EH (cell line): ENCODE results near the gene ANXA11.

Experiments
- DNase-seq: peaks from one replicate; pipeline ENCODE4 v3.0.0-alpha.2; 2015; ENCODE audit warnings: low read depth

The ANXA11 gene

DNA sequence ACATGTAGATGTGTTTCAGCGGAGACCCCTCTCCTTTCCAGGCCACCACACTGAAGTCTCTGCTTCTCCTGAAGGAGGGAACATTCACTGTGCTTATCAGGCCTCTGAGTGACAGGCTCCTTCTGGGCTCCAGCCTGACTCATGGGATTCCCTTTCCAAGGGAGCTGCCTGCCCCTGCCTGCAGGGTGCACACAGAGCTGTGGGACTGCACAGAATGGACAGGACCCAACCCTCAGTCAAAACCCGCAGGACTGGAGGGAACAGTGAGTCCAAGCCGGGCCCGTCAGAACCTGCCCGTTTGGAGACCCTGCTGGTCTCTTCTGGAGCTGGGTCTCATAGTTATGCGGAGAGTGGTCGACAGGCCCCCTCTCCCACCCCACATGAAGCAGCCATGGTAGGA is 40.2 kb downstream of the ANXA11 start:
- DNase-seq: peak; percentile 71

DNA sequence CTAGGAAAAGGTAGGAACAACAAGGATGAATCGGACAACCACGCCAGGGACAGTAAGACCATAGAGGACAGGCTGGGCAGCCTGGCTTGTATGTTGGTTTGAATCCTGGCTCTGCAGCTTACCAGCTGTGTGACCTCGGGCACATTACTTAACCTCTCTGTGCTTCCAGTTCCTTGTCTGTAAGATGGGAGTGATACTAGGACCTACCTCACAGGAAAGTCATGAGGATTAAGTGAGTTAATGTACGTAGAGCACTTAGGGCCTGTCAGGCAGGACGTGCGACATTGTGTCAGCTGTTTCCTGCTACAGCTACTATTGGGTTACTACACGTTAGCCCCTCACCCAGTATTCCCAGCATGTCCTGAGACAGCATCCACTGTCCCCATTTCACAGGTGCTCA is 40.7 kb downstream of the ANXA11 start:
- DNase-seq: no peak

DNA sequence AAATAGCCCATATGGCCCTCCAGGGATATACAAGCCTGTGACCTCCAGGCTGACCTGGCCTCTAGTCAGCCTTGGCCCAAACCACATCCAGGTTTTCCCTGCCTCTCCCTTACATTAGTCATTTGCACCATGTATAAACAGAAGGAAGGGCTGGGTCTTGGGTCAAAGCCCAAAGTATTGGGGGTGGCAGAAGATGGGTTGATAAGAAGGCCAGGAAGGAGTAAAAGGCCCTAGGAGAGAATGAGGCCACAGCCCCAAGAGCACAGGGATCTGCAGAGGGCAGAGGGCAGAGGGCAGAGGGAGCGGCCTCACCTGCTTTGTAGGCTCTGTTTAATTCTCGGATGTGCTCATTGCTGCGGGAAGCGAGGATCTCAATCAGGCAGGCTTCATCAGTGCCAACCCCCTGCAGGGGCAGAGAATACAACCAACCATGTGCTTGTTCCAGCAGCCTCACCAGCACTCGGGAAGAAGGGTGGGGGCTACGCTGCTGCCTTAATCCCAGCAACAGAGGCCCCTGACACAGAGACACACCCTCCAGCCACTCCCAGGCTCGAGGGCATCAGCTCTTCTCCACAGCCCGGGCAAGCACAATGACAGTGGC is 41.5 kb downstream of the ANXA11 start:
- peak; percentile 90 for DNase-seq

DNA sequence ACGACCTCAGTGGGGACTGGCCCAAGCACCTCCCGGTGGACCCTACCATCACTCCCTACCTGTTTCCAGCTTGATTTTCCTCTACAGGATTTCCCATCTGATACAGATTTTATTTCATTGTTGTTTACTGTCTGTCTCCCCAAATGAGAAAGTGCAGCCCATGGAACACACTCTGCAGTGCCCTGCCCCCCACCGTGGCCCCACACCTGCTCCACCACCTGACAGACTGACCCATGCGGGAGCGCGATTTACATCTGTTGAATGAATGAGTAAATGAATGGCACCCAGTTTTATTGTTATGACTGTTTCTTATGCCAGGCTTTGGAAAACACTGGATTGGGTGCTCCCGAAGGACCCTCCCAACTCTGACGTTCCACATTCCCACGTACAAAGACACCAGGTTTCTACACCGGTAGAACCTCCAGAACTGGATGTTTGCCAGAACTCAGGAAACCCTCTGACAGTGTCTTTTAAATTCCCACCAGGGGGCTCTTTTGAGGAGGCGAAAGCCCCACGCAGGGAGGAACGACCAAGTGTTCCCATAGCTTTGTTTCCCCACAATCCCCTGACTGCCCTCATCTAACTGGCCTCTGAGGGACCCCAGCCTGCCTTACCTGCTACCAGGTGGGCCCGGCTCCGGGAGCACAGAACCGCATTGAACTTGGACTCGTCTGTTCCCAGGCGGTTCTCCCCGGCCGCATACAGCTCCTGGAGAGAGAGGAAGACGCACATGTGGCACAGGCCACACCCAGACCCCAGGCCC is 43.8 kb downstream of the ANXA11 start:
- DNase-seq: no peak

DNA sequence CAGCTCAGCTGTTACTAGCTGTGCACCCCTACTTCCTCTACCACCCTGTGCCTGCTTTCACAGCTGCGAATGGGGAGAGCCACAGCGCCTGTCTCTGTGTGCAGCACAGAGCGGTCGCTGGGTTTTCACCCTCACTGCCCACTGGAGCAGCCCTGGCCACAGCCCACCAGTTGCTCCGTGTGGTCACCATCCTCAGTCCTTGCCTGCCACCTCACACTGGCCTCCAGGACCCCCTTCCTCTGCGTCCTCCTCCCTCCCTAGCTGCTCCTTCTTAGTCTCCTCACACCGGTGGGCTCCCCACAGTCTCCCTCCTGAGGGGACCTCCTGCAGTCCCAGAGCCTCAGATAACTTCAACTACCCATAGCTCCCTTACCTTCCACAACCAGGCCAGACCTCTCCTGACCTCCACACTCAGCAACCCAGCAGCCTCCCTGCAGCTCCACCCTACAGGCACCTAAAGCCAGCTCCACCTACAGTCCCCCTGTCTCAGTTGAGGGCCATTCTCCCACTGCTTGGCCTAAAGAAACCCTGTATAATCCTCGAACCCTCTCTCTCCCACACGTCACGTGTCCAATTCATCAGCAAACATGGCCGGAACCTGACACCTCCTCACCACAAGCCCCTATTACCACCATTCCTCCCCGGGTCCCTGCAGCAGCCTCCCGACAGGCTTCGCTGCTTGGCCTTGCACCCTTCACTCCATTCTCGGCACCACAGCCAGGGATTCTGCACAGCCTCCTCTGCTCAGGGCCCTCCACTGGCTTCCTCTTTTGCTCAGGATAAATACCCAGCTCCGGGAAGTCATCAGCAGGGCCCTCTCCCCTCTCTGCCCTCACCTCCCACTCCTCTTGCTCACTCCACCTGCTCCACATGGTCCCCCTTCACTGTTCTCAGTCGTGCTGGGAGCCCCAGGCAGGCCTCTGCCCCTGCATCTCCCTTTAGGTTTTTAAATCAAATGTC is 44.7 kb downstream of the ANXA11 start:
- DNase-seq: no peak

DNA sequence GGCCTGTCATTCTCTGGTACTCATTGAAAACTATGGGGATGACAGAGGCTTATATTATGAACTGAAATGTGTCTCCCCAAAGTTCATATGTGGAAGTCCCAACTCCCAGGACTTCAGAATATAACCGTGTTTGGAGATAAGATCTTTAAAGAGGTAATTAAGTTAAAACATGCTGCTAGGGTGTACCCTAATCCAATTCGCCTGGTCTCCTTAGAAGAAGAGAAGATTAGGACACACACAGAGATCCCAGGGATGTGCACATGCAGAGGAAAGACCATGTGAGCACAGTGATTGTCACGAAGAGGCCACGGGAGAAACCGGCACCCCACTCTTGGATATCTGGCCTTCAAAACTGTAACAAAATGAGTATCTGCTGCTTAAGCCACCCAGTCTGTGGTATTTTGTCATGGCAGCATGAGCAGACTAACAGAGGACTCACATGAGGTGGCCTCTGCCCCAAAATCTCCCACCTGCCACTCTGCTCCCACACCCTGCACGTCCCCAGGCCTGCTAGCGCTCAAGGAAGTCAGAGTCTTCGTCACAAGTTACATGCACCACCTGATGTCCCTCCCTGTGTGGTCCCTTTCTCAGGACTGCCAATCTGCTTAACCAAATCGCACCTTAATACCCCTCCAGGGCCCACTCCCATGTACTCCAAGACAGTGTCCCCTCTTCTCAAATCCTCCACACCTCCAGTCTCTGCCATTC is 46.0 kb downstream of the ANXA11 start:
- DNase-seq: no peak

DNA sequence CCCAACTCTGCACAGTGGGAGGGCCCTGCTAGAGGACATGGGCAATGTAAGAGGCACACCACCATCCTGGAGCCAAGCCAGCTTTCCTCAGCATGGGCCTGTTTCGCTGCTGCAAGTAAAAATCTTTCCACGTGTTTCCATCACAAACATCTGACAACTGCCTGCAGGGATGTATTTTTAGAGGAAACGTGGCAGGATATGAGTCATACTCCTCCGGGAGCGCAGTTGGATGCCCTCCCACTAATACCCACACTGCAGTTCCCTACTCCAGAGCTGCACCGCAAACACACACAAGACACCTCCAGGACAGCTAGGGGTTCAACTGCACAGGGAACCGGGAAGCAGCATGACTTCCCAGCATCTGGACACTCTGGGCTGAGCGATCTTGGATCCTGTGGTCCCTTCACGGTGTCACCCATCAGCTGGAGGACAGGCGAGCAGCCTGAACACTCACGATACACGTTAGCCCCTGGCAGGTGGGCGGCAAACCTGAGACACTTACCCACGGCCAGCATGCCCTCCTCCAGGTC is 46.7 kb downstream of the ANXA11 start:
- peak; percentile 99 for DNase-seq

DNA sequence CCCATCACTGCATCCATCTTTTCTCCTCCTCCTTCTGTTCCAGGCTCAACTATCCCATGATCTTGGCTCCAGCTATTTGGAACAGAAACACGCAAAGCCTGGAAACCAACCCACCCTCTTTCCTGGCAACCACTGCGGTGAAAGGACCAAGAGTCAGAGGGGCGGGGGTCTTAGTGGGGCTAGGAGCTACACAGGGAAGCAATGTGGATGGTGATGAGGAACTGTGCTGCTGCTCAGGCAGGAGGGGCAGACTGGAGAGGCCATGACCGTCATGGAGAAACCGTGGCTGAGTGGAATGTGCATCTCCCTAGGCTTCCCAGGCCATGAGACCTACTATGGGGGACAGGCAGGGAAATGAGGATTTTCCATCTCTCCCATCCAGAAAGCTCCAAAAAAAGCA is 47.2 kb downstream of the ANXA11 start:
- DNase-seq: no peak

DNA sequence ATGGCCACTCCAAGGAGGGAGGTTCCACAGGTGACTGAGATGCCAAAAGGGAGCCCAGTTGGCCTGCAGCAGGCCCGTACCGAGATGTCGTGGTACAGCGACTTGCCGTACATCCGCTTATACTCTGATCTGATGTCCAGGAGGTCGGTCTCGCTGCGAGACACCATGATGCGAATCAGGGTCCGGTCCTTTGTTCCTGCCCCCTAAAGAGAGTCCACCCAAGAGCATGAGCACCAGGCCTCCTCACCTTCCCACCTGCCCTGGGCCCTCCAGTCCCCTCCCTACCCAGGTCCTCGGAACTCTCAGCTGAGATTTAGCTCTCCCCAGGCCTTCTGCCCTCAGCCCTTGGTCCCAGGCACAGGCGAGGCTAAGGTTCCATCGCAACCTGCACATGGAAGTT is 47.8 kb downstream of the ANXA11 start:
- no peak for DNase-seq

DNA sequence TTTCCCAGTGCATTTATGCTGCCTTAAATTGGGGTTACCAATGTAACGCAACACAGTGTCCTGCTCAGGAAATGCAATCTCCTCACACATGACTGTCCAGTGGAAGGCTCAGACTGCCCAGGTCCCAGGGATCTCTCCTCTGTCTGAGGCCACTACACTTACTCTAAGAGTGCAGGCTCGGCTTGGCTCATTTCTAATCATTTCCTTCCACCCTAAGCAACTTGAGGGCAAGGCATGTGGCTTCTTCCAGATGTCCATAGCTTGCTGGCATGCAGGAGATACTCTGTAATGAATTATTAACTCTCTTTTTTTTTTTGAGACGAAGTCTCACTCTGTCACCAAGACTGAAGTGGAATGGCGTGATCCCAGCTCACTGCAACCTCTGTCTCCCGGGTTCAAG is 49.1 kb downstream of the ANXA11 start:
- peak; percentile 63 for DNase-seq

DNA sequence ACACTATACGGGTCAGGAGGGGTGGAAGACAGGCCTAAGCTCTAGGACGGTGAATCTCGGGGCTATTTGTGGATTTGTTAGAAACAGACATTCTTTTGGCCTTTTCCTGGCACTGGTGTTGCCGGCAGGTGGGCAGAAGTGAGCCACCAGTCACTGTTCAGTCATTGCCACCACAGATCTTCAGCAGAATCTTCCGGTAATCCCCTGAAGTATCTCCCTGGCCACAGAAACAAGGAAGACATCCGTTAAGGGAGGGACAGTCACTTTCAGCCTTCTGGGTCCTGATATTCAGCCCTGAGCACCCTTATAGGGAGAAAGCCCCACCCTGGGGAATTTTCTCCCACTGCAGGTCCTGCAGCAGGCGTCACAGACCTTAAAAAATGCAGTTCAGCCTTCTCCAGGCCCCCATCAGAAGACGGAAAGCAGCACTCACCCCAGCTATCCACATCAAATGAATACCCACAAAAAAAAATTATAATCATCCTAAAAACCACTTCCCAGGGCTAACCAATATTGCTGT is 49.6 kb downstream of the ANXA11 start:
- no peak for DNase-seq

DNA sequence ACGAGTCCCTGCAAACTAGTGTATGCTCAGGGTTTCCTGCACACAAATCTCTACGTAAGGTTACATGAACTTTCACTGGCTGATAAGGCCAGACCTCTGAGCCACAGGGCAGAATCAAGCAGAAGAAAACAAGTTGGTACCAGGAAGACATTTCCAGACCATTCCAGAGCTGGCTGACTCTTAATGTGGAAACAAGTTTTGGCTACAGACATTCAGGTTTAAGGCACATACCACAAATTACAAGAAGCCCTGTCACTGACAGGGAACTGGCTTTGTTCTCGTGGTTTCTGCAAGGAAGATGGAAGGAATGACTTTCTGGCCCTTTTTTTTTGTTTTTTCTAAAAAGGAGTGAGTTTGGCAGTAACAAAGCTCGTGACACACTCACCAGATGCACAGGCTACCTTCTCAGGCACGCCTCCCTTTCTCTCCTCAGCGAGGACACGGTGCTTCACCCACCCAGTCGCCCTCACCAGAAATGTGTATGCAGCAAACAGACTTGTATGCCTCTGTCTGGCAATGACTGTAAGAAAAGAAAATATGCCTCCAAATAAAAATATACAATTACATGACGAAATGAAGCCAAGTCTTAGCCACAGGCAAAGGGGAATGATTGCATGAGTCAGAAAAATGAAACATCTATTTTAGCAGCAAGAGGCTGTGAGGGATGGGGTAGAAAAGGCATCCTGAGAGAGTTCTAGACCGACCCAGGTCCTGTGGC is 50.2 kb downstream of the ANXA11 start:
- peak; percentile 98 for DNase-seq

DNA sequence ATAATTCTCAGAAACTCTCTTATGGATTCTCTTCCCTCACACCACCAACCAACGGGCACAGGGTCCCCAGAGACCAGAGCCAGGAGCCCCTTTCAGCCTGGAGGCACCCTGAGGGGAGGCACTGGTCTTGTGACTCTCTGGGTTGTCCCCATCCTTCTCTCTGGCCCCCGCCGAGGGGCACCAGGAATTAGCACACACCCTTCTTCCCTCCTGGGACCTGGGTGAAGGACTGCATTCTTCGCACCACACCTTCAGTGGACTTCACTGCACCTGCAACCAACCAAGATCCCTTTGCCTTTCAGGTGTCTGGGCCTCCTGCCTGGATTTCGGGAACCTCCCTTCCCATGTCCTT is 50.7 kb downstream of the ANXA11 start:
- no peak for DNase-seq

DNA sequence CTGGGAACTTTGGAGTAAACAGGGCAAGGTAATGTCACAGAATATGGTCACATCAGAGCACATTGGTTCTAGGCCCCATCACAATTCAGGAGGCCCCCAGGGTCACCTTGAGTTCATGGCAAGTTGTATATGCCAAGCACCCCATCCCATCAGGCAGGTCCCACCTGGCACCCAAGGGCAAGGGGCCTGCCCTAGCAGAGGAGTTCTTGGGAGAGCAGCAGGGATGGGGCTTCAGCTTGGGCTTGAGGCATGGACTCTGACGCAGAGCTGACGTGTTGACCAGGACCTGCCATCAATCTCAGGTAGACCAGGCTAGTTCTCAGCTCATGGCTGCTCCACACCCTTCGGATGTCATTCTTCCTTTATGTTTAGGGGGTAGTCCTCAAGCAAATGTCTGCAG is 51.9 kb downstream of the ANXA11 start:
- DNase-seq: no peak

DNA sequence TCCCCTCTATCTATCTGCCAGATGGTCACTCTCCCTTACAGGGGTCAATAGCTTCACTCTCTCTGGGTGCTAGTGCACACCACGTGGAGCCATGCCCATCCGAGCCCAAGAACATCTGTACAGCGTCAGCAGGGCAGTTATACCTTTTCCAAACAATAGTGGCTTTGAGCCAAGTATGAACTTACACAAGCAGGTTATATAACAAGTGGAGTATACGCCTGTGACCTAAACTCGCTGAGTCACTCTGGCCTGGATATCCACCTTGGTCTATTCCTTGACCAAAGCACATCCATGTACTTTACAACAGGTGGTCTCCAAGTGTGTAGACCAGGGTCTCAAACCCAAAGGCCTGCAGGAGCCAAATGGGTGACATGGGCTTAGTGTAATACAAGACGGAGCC is 52.5 kb downstream of the ANXA11 start:
- DNase-seq: no peak

DNA sequence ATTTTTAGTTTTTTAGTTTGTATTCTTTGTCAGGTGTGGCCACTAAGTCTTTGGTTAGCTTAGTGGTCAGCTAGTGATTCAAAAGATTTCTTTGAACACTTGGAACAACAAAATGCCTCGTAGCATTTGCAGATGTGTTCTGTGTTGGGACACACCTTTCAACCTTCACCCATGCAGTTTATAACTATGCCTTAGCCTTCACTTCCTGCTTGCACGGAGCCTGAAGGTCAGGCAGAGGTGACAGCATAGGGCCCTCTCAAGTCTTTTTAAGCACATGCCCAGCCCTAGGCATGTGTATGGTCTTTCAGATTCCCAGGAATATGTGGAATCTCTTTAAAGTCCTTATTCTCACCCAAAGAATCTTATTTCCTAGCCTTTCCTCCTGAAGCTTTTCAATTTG is 55.2 kb downstream of the ANXA11 start:
- no peak for DNase-seq

DNA sequence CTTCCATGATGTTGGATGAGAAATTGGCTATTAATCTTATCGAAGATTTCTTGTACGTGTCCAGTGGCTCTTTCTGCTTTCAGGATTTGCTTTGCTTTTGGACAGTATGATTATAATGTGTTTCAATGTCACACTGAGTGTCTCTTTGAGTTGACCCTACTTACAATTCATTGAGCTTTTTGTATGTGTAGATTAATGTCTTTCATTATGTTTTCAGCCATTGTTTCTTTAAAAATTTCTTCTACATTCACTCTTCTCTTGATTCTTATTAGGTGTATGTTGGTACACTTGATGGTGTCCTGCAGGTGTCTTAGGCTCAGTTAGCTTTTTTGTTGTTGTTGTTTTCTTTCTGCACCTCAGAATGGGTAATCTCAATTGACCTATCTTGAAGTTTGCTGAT is 56.2 kb downstream of the ANXA11 start:
- no peak for DNase-seq

DNA sequence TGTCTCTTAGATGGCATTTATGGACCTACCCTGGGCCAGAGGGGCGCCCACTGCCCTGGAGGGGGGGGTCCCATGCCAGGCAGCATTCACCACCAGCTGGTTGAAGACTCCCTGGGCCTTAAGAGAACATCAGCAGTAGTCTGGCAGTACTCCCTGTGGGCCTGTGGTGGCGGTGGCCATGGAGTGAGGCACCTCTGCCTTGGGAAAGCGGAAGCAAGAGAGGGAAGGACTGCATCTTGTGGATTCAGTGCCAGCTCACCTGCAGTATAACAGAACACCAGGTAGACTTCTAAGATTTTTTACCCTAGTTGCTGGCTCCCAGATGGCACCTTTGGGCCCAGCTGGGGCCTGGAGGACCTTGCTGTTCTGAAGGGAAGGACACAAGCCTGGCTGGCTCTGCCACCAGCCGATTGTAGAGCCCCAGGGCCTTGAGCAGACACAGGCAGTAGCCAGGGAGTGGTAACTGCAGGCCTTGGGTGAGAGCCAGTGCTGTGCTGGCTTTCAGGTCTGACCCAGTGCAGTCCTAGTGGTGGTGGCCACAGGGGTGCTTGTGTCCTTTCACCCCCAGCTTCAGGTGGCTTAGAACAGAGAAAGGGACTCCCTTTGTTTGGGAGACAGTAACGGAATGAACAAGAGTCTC is 57.1 kb downstream of the ANXA11 start:
- DNase-seq: no peak

DNA sequence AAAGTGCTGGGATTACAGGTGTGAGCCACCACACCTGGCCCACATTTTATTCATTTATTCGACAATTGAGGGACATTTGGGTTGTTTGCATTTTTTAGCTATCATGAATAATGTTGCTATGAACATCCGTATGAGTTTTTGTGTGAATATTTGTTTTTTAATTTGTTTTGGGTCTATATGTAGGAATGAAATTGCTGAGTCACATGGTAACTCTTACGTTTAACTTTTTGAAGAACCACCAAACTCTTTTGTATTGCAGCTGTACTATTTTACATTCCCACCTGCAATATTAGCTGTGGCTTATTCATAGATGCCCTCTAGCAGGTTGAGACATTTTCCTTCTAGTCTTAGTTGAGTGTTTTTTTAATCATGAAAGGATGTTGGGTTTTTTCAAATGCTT is 58.4 kb downstream of the ANXA11 start:
- DNase-seq: no peak

DNA sequence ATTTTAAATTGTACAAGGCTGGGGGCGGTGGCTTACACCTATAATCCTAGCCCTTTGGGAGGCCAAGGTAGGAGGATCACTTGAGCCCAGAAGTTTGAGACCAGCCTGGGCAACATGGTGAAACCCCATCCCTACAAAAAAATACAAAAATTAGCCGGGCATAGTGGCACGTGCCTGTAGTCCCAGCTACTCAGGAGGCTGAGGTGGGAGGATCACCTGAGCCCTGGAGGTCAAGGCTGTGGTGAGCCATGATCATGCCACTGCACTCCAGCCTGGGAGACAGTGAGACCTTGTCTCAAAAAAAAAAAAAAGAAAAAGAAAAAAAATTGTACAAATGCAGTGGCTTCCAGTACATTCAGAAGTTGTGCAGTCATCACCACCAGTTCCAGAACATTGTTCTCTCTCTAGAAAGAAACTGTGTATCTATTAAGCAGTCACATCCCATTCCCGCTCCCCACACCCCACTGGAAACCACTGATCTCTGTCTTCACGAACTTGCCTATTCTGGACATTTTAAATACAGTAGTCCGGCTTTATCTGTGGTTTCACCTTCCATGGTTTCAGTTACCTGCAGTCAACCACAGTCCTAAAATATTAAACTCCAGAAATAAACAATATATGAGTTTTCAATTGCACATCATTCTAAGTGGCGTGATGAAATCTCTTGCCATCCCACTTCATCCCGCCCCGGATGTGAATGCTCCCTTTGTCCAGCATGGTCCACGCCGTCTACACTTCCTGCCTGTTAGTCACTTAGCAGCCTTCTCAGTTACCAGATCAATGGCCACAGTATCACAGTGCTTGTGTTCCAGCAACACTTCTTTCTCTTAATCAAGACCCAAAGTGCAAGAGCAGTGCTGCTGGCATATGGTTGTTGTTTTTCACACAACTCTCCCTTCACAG is 59.7 kb downstream of the ANXA11 start:
- peak; percentile 82 for DNase-seq
